Lower lobe of right lung (tissue), 2 donors: Measurements from ENCODE around the gene TIMM23. TPM values are rescaled to one million over a fixed set of nuclear protein-coding genes. Genes with fewer than 3 reads are reported as not detected.
"Not testable (repeated sequence)": the region's sequence is repeated elsewhere in the genome, so short reads cannot be mapped to it uniquely, and the experiment has no call there.

ENCODE experiments used
- ATAC-seq, 2 donors: fragments of 200-7000 bp; cut with Tn5 transposase; one replicate each; pipeline ENCODE4 v1.9.1; 2020 to 2022; ENCODE audit warnings: mild to moderate bottlenecking in 2 of 2, moderate library complexity in 2 of 2
- DNase-seq: peaks from one replicate; pipeline ENCODE4 v3.0.0-alpha.2; 2020
- H3K27ac ChIP-seq: fragments of 200-600 bp; one replicate; pipeline ENCODE4 v1.8.0; 2022
- H3K27me3 ChIP-seq: fragments of 200-600 bp; one replicate; pipeline ENCODE4 v1.8.0; 2022; ENCODE audit warnings: low read depth
- H3K36me3 ChIP-seq: fragments of 200-600 bp; one replicate; pipeline ENCODE4 v1.8.0; 2022; ENCODE audit warnings: mild to moderate bottlenecking
- H3K4me1 ChIP-seq: fragments of 200-600 bp; one replicate; pipeline ENCODE4 v1.8.0; 2022
- H3K4me3 ChIP-seq: fragments of 200-600 bp; one replicate; pipeline ENCODE4 v1.8.0; 2022; ENCODE audit warnings: mild to moderate bottlenecking
- H3K9me3 ChIP-seq: fragments of 200-600 bp; one replicate; pipeline ENCODE4 v1.8.0; 2022
- intact Hi-C: fragments of 100-400 bp; cut with DNase I; formaldehyde crosslinking; loops from one replicate; pipeline ENCODE4 v1.11.0; 2022
- long read RNA-seq: library from polyadenylated mRNA; unstranded; transcript quantifications from one replicate; pipeline ENCODE4 v2.0.0, GENCODE V29; 2021
- total RNA-seq: library from RNA; stranded (reverse); fragmentation: NEBNext Ultra II Directional; extraction: Animal tissue kit (Norgen Biotek cat#: 25700); gene quantifications from one replicate; pipeline ENCODE4 v1.2.1, GENCODE V29; 2021
- donor health status: DM: no; HTN: yes; CAD: no; lungs with severe emphysema.

TIMM23 gene, protein sequence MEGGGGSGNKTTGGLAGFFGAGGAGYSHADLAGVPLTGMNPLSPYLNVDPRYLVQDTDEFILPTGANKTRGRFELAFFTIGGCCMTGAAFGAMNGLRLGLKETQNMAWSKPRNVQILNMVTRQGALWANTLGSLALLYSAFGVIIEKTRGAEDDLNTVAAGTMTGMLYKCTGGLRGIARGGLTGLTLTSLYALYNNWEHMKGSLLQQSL
- 34.2 TPM for total RNA-seq
- long read RNA-seq, transcript TIMM23-201 (7 exons, 1,222 nt) = major isoform, 27 of 32 reads
- long read RNA-seq, partial matches to known transcripts = 2 of 32 reads
- long read RNA-seq, other reads (novel, unspliced or antisense) = 3 of 32 reads

DNA sequence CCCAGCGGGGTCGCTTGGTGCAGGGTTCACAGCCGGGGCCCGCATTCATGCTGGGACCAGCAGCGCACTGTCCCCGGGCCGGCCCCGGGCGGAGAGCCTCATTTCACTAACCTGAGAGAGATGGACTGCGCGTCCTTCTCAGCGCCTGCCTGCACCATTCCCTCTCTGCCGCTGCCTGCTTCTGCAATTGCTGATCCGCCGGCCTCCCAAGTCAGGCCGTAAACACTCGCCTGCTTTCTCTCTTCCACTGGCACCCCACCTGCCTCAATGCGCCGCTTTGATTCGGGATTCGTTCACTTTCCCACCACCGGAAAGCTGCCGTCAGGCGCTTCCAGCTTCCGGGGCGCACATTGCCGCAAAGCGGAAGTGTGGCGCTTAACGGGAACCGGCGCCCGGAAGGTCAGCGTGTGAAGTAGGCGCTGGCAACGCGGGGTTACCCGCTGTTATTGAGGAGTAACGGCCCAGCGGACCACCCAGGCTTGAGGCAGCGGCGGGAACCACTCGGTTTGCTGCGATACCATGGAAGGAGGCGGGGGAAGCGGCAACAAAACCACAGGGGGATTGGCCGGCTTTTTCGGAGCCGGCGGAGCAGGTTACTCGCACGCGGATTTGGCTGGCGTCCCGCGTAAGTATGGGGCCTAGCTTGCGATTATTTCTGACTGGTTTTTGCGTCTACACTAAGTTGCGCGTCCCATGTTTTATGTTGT lies at the start of gene TIMM23:
Gene TIMM23, plus strand, starts transcription at position 384 of the 707 bp plus-strand sequence. Its CDS starts 136 bp downstream, at position 520.
- peak within 1 kb of the TSS; percentile 79 for H3K27ac ChIP-seq
- intact Hi-C loops, H3K36me3 ChIP-seq, H3K9me3 ChIP-seq, H3K27me3 ChIP-seq: not testable (repeated sequence)
- peak; percentile 92 for DNase-seq
- H3K4me3 ChIP-seq = peak within 1 kb of the TSS; percentile 84
- peaks cover 23% of the 10 kb centered on the region for H3K4me1 ChIP-seq
- peak; percentile 98 to 99 for ATAC-seq

DNA sequence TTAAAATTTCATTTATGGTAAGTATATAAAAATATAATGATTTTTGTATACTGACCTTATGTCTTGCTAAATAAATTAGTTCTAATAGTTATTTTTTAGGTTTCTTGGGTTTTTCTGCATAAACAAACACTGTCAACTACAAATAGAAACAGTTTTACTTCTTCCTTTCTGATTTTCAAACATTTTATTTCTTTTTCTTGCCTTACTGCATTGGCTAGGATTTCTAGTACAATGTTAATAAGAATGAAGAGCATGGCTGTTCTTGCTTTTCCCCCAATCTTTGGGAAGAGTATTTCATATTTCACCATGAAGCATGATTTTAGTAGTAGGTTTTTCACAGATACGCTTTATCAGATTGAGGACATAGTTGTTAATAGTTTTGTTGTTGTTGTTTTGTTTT lies 45.5 kb upstream of the TIMM23 start:
- peaks cover 11% of the 10 kb centered on the region for H3K9me3 ChIP-seq
- H3K4me3 ChIP-seq, H3K27ac ChIP-seq, H3K4me1 ChIP-seq, H3K27me3 ChIP-seq, ATAC-seq, H3K36me3 ChIP-seq, DNase-seq, intact Hi-C loops: not testable (repeated sequence)

DNA sequence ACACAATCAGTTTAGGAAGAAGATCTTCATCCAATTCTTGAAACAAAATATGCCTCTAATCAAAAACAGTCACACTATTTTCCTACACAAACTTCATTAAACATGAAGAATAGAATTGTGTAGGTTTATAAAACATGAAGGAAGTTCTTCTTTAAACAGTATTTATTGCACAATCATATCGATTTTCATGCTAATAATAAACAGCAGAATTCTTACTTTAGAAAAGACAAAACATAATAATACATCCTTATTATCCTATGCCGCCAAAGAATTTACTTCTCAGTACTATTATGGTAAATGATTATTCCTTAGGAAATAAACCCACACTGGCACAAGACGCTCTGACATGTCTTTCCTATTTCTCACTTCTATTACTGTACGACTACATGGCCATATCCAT lies 41.0 kb upstream of the TIMM23 start:
- DNase-seq, H3K9me3 ChIP-seq, ATAC-seq, H3K27me3 ChIP-seq, H3K27ac ChIP-seq, H3K4me3 ChIP-seq, H3K4me1 ChIP-seq, intact Hi-C loops, H3K36me3 ChIP-seq: not testable (repeated sequence)

DNA sequence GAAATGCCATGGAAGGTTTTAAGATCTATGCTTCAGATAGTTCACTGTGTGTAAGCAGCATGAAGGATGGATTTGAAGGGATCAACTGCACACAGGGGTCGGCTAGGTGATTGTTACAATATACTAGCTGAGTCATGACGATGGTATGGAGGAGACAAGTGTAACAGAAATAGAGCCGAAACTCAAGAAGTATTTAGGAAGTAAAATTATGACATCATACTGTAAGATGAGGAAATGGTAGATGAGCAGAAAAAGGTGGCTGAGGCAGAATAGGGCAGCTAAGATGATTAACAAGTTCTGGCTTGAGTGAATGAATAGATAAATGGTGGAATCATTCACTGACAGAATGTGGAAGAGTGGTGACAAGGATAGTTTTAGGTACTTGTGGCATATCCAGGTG lies 37.5 kb upstream of the TIMM23 start:
- H3K27ac ChIP-seq, H3K4me1 ChIP-seq, H3K36me3 ChIP-seq, H3K27me3 ChIP-seq, ATAC-seq, DNase-seq, H3K9me3 ChIP-seq, H3K4me3 ChIP-seq, intact Hi-C loops: not testable (repeated sequence)

DNA sequence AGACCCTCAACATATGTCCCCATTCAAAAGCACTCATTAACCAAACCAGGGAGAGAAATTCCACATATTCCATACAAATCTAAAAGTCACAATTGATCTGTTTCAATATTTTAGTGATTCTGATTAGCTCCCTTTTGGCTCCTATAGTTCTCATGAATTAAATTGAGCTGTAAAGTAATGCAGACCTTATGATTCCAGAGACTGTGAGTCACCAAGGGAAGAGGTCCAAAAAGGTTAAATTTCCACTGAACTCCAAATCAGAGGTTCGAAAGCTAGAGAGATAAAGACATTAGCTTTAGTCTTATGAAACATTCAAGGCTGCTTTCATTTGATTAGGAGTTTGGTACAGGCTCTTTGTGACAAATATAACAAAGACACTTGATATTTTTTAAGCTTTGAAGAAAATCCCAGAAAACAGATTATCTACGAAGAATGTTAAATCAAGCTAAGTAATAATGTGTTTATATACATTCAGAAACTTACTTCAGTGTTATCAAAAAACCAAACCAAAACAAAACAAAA lies 33.1 kb upstream of the TIMM23 start:
- H3K4me3 ChIP-seq, ATAC-seq, H3K9me3 ChIP-seq, H3K27me3 ChIP-seq, H3K36me3 ChIP-seq, DNase-seq, H3K27ac ChIP-seq, intact Hi-C loops, H3K4me1 ChIP-seq: not testable (repeated sequence)

DNA sequence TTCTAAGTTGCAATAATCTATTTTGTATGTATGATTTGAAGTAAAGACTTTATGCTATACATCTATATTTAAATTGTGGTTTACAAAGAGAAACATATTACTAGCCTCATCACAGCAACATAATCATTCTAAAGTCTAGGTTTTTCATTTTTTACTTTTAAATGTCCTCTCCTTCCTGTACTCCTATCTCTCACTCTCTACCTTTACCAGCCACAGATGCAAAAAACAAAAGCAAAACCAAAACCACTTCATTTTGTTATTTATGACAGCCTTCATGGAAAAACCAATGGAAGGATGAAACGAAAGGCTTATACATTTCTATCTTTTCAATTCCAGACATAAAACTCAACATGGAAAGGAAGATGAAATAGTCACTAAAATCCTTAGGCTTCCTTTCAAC lies 31.1 kb upstream of the TIMM23 start:
- ATAC-seq, H3K27me3 ChIP-seq, H3K4me3 ChIP-seq, H3K27ac ChIP-seq, intact Hi-C loops, H3K36me3 ChIP-seq, H3K9me3 ChIP-seq, DNase-seq, H3K4me1 ChIP-seq: not testable (repeated sequence)

DNA sequence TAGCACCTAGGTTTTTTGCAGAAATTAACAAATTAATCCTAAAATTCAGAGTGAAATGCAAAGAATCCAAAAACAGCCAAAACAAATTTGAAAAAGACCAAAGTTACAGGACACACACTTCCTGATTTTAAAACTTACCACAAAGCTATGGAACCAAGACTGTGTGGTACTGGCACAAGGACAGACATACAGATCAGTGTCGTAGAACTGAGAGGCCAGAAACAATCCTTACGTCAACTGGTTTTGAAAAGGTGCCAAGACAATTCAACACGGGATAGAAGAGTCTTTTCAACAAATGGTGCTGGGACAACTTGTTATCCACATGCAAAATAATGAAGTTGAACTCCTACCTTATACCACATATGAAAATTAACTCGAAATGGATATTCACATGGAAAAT lies 26.8 kb upstream of the TIMM23 start:
- H3K27me3 ChIP-seq, ATAC-seq, H3K27ac ChIP-seq, intact Hi-C loops, H3K4me1 ChIP-seq, DNase-seq, H3K9me3 ChIP-seq, H3K4me3 ChIP-seq: not testable (repeated sequence)
- H3K36me3 ChIP-seq = peaks cover 28% of the 10 kb centered on the region

DNA sequence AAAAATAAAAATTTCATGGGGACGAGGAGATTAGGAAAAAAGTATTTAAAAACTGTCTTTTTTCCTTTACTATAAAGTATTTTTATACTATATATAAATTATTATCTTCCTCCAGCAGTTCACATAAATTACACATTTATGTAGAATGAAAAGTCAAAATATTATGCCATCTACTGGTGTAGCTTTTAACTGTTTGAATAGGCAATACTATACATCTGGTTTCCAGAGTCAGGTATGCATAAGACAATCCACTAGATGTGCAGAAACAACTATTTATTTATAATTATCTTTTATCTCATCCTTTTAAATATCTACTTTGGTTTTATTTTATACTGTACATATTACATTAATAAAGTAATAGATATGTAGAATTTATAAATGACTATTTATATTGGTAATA lies 24.9 kb upstream of the TIMM23 start:
- H3K27ac ChIP-seq, H3K4me1 ChIP-seq, DNase-seq, H3K4me3 ChIP-seq, ATAC-seq, intact Hi-C loops, H3K27me3 ChIP-seq, H3K9me3 ChIP-seq: not testable (repeated sequence)
- H3K36me3 ChIP-seq = peaks cover 34% of the 10 kb centered on the region

DNA sequence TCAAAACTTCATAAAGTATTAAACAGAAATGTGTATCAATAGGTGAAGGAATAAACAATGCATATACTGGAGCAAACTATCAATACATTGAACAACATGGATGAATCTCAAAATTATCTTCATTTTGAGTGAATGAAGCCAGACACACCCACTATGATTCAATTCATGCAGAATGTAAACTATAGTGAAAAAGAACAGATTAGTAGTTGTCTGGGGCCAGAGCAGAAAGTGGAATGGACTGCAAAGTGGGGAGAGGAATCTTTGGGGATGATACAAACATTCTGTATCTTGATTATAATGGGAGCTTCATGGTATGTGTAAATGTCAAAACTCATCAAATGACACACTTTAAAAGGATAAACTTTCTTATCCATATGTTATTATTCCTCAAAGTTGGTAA lies 23.5 kb upstream of the TIMM23 start:
- H3K4me1 ChIP-seq, H3K27ac ChIP-seq, H3K9me3 ChIP-seq, H3K27me3 ChIP-seq, DNase-seq, intact Hi-C loops, ATAC-seq, H3K4me3 ChIP-seq: not testable (repeated sequence)
- H3K36me3 ChIP-seq = peaks cover 41% of the 10 kb centered on the region

DNA sequence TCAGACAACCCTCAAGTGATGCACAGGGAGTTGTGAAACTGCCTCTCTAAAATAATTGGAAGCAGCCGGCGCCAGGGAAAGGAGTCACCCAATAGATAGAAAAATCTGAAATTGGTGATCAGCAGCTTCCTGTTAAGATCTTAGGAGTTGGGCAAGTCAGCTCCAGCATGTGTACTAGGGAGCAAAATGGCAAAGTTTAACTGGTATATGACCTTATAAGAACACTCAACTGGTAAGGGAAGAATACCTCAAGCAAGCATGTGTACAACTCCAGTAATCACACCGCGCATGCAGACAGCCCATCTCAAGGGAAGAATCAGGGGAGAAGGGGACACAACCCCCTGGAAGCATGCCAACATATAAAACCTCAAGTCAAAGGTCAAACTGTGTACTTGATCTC lies 17.9 kb upstream of the TIMM23 start:
- H3K27ac ChIP-seq, H3K4me1 ChIP-seq, intact Hi-C loops, H3K27me3 ChIP-seq, H3K9me3 ChIP-seq, H3K4me3 ChIP-seq, ATAC-seq, DNase-seq: not testable (repeated sequence)
- H3K36me3 ChIP-seq = peaks cover 39% of the 10 kb centered on the region

DNA sequence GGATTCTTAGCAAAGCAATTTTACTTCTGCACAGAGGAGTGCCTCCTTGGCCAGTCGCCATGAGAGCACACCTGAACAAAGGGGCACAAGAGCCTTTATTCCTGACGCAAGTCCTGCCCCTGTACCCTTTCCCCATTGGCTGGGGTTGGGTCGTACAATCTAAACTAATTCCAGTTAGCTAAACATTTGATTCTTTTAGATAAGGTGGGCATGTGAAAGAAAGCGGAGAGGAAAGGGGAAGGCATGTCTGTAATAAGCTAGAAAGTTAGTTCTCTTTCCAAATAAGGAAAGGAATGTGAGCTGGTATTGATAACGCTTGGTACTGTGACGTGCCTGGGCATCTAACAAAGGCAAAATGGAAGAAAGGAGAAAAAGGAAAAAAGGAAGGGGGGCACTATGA lies 15.7 kb upstream of the TIMM23 start:
- ATAC-seq, H3K27ac ChIP-seq, H3K9me3 ChIP-seq, H3K4me1 ChIP-seq, intact Hi-C loops, H3K4me3 ChIP-seq, DNase-seq, H3K27me3 ChIP-seq: not testable (repeated sequence)
- peaks cover 27% of the 10 kb centered on the region for H3K36me3 ChIP-seq

DNA sequence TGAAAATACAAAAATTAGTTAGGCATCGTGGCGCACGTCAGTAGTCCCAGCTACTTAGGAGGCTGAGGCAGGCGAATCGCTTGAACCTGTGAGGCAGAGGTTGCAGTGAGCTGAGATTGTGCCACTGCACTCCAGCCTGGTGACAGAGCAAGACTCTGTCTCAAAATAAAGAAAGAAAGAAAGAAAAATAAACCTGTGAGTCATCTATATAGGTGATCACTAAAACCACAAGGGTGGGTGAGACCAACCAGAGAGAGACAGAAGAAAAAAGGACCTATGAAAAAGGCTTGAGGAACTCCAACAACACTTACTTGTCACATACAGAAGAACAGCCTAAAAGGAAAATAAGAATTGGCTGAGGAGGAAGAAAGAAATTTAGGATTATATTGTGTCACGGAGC lies 14.4 kb upstream of the TIMM23 start:
- H3K27ac ChIP-seq, H3K27me3 ChIP-seq, DNase-seq, H3K4me1 ChIP-seq, intact Hi-C loops, H3K4me3 ChIP-seq, H3K9me3 ChIP-seq, ATAC-seq: not testable (repeated sequence)
- H3K36me3 ChIP-seq = peaks cover 24% of the 10 kb centered on the region

DNA sequence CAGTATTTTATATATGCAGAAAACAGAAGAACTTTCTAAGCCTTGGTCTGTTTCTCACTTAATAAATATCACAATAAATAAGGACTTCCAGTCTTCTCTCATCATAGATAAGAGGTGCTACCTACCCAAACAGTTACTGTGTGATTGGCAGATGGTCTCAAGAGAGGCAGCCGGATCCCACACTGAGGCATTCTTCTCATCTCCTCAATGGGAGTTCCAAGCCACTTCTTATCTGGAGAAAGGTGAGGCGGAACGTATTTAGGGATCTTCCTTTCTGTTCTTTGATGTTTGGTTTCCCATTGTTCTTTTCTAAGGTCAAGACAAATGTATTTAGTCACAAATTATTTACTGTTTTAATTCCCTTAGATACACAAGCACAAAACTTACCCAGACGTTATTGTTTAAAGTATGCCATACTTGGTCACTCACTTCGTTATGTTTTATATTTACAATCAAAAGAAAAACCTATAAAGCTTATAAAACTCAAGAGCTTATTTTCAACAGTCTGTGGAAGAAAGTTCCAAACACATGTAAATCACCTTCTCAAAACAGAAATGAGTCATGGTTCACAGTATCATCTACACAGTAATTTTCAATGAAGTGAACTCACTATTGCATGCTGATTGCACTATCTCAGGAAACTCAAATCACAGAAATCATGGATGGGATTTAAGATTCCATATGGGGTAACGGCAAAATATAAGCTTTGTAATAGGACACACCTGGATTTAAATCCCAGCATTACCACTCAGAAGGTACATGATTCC lies 9.4 kb upstream of the TIMM23 start:
- ATAC-seq, intact Hi-C loops: not testable (repeated sequence)

More for the DNA sequence above, 9.4 kb upstream of the TIMM23 start:
- not testable (repeated sequence) for H3K9me3 ChIP-seq, DNase-seq, H3K27ac ChIP-seq, H3K4me3 ChIP-seq, H3K4me1 ChIP-seq, H3K27me3 ChIP-seq
- H3K36me3 ChIP-seq = peaks cover 16% of the 10 kb centered on the region
